ENCODE measurements around the gene PCSK6. TPM values are rescaled to one million over a fixed set of nuclear protein-coding genes. Genes with fewer than 3 reads are reported as not detected.
A peak's percentile ranks its signal among the peaks of the same experiment; 100 is the strongest.

The PCSK6 gene
- total RNA-seq, 1 donor from 2014 or later, result 3.8 TPM

DNA sequence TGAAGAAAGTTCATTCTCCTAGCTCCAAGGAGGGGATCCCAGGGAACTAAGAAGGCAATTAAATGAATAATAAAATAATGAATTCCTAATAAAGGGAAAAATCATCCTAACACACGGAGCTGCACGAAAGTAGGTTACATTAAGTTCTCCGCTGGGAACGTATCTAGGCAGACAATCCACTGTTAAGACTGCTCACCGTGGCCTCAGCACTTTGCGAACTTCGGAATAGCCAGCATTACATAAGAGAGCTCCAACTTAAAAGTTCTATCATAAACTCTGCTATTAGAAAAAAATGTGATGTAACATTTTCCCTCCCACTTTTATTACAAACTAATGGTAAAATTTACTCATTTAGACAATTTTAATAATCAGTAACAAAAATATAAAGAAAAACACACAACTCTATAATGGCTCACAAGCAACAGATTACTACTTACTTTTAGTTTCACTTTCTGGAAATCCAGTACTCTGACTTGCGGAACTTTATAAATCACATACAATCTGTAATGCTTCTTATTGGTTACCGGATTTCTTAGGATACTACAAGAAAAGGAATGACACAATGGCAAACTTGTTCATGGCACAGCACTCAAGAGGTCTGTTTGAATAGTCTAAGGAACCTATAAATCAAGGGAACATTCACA lies 202.9 kb downstream of the PCSK6 start:
- H3K9me3 Mint-ChIP-seq (ENCODE audit: unreplicated experiment), result no peaks in the 10 kb centered on the region
- no peak overlapping the region for H3K27ac Mint-ChIP-seq (ENCODE audit: unreplicated experiment)
- TF ChIP-seq, protein P1, sequence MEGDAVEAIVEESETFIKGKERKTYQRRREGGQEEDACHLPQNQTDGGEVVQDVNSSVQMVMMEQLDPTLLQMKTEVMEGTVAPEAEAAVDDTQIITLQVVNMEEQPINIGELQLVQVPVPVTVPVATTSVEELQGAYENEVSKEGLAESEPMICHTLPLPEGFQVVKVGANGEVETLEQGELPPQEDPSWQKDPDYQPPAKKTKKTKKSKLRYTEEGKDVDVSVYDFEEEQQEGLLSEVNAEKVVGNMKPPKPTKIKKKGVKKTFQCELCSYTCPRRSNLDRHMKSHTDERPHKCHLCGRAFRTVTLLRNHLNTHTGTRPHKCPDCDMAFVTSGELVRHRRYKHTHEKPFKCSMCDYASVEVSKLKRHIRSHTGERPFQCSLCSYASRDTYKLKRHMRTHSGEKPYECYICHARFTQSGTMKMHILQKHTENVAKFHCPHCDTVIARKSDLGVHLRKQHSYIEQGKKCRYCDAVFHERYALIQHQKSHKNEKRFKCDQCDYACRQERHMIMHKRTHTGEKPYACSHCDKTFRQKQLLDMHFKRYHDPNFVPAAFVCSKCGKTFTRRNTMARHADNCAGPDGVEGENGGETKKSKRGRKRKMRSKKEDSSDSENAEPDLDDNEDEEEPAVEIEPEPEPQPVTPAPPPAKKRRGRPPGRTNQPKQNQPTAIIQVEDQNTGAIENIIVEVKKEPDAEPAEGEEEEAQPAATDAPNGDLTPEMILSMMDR (IDR thresholded peaks at IDR 0.05; ENCODE audit: partially characterized antibody, unreplicated experiment), result no peak
- H3K4me1 Mint-ChIP-seq (ENCODE audit: low read depth, unreplicated experiment), result no peaks in the 10 kb centered on the region
- H3K4me3 Mint-ChIP-seq (ENCODE audit: unreplicated experiment), result no peak overlapping the region
- no peak for DNase-seq
- H3K36me3 Mint-ChIP-seq (ENCODE audit: unreplicated experiment), result no peaks in the 10 kb centered on the region
- H3K27me3 Mint-ChIP-seq (ENCODE audit: unreplicated experiment), result no peaks in the 10 kb centered on the region

DNA sequence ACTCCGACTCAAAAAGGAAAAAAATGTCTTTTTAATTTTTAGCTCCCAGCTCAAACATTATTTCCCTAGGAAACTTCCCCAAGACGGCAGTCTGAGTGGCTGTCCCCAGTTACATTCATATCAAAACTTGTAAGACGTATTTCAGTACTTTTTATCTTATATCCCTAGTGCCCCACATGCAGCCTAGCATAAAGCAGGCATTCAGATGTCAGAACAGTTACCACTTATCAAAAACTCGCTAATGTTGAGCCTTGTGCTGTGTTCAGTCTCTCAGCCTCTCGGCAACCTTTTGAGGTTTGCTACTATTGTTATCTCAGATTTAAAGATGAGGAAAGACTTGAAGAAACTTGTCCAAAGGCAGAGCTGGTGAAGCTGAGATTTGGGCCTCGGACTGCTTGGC lies 205.6 kb downstream of the PCSK6 start:
- Mint-ChIP-seq H3K27ac (ENCODE audit: unreplicated experiment) (no peak overlapping the region), H3K27me3 (ENCODE audit: unreplicated experiment) (no peaks in the 10 kb centered on the region), H3K4me3 (ENCODE audit: unreplicated experiment) (no peak overlapping the region), H3K9me3 (ENCODE audit: unreplicated experiment) (no peaks in the 10 kb centered on the region), H3K36me3 (ENCODE audit: unreplicated experiment) (no peaks in the 10 kb centered on the region), H3K4me1 (ENCODE audit: low read depth, unreplicated experiment) (no peaks in the 10 kb centered on the region)
- TF ChIP-seq, protein P1 (IDR thresholded peaks at IDR 0.05; ENCODE audit: partially characterized antibody, unreplicated experiment), result no peak
- DNase-seq, result no peak

DNA sequence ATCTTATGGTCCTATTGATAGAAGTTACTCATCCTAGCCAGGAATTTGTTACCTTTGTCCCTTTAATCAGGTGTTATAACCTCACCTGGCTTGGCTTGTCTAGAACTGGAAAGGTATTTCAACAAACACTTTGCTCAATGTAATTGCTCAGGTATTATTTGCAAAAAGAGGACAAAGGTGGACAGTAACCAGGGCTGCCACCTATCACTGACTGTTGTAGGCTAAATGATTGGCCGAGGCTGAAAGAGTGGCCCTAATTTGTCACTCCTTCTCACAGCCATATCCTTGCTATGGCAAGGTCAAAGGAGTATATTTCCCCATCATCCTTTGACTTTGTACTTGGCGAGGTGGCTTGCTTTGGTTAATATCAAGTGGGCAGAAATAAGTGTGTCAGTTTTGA lies 209.5 kb downstream of the PCSK6 start:
- Mint-ChIP-seq H3K4me1 (ENCODE audit: low read depth, unreplicated experiment) (no peaks in the 10 kb centered on the region), H3K9me3 (ENCODE audit: unreplicated experiment) (peaks cover 2% of the 10 kb centered on the region), H3K27ac (ENCODE audit: unreplicated experiment) (no peak overlapping the region), H3K4me3 (ENCODE audit: unreplicated experiment) (no peak overlapping the region), H3K27me3 (ENCODE audit: unreplicated experiment) (peaks cover 2% of the 10 kb centered on the region), H3K36me3 (ENCODE audit: unreplicated experiment) (no peaks in the 10 kb centered on the region)
- TF ChIP-seq, protein P1 (IDR thresholded peaks at IDR 0.05; ENCODE audit: partially characterized antibody, unreplicated experiment), result no peak
- no peak for DNase-seq

DNA sequence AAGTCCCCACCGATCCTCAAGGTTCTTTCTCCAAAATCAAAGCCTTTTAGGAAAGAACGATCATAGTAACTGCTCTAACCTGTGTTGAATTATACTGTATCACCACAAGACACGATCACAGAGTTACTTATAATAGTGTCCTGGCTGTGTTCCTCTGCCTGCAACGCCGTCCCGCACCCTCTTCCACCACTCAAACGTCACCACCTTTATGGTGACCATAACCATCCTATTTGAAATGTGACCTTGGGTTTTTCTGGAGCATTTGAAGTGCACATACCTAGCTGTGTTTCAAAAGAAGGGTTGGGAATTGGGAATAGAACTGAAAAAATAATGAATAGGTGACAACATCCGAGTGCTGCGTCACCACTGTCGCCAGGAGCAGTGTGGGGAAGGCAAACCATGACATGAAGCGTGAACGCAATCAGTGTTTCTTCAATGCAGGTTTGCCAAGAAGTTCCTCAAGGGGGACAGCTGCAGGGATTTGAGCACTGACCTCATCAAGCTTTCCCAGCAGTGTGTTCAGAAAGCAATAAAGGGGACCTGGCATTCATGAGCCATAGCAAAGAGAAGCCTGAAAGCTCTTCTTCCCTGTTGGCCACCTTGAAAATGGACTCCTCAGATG lies 211.5 kb downstream of the PCSK6 start:
- DNase-seq, result no peak
- peak overlapping the region; percentile 93 for H3K4me3 Mint-ChIP-seq (ENCODE audit: unreplicated experiment)
- peaks cover 2% of the 10 kb centered on the region for H3K27me3 Mint-ChIP-seq (ENCODE audit: unreplicated experiment)
- H3K9me3 Mint-ChIP-seq (ENCODE audit: unreplicated experiment), result peaks cover 2% of the 10 kb centered on the region
- H3K27ac Mint-ChIP-seq (ENCODE audit: unreplicated experiment), result no peak overlapping the region
- no peaks in the 10 kb centered on the region for H3K4me1 Mint-ChIP-seq (ENCODE audit: low read depth, unreplicated experiment)
- no peaks in the 10 kb centered on the region for H3K36me3 Mint-ChIP-seq (ENCODE audit: unreplicated experiment)
- TF ChIP-seq, protein P1 (IDR thresholded peaks at IDR 0.05; ENCODE audit: partially characterized antibody, unreplicated experiment), result no peak

All from glutamatergic neuron (in vitro differentiated cells).